HepG2 (cell line): ENCODE results near the gene CTNND2. TPM values are rescaled to one million over a fixed set of nuclear protein-coding genes. Genes with fewer than 3 reads are reported as not detected.

Experiments used
- ATAC-seq: fragments of 200-7000 bp; cut with Tn5 transposase; 3 replicates; pipeline ENCODE4 v1.9.1; 2020; ENCODE audit warnings: mild to moderate bottlenecking, moderate library complexity
- BruUV-seq: library from RNA; stranded (reverse); fragments of 400-500 nt; replicated peaks from 2 replicates; lab custom pipeline; 2021; lab: Mats Ljungman, UMichigan
- CTCF ChIA-PET: fragments of 300-600 bp; formaldehyde crosslinking; extraction: SDS; loops from one replicate; lab custom pipeline; 2021; ENCODE audit warnings: low total read pairs, inconsistent platforms, low intra/inter-chr PET ratio; lab: Yijun Ruan, JAX
- POLR2A ChIA-PET: fragments of 350-600 bp; sonication (Branson Sonifier 250); formaldehyde crosslinking; loops from one replicate; lab custom pipeline; 2020; ENCODE audit warnings: antibody characterized with exemption, inconsistent platforms; lab: Yijun Ruan, JAX
- DNase-seq: peaks from one replicate; pipeline ENCODE4 v3.0.0-alpha.2; 2015; ENCODE audit warnings: low spot score
- FAIRE-seq: peaks from 3 replicates; lab custom pipeline; 2011; peaks lifted over from hg19 to GRCh38; lab: Jason Lieb, UNC
- H2AFZ ChIP-seq: one replicate; pipeline ENCODE4 v1.6.1; 2011; ENCODE audit warnings: low read length, inconsistent platforms
- H3K27ac ChIP-seq: fragments of 300-600 bp; 3 replicates; pipeline ENCODE4 v1.8.0; 2011; ENCODE audit warnings: mixed run types, mild to moderate bottlenecking, mixed read lengths, low read length, inconsistent platforms; ENCODE audit not compliant: insufficient read depth; ENCODE audit errors: extremely low read length
- H3K27me3 ChIP-seq, 2 experiments: fragments of 200-600 bp in 1 of 2; 2 replicates in 1 of 2; 3 replicates in 1 of 2; pipeline versions ENCODE4 v1.6.0 to v1.8.0; 2011; ENCODE audit warnings: low read length in 2 of 2, mild to moderate bottlenecking in 2 of 2, moderate library complexity in 2 of 2, inconsistent platforms in 1 of 2; ENCODE audit not compliant: insufficient read depth in 2 of 2, control insufficient read depth in 1 of 2
- H3K36me3 ChIP-seq, 2 experiments: fragments of 200-600 bp in 1 of 2; replicated peaks in 1 of 2; 2 replicates in 1 of 2; 3 replicates in 1 of 2; pipeline versions ENCODE4 v1.5.1 to v1.8.0; 2011; ENCODE audit warnings: low read length in 2 of 2, inconsistent platforms in 1 of 2; ENCODE audit not compliant: insufficient read depth in 2 of 2, control insufficient read depth in 1 of 2
- H3K4me1 ChIP-seq: 2 replicates; pipeline ENCODE4 v1.5.1; 2012; ENCODE audit warnings: low read length, inconsistent platforms; ENCODE audit not compliant: insufficient read depth
- H3K4me2 ChIP-seq: 2 replicates; pipeline ENCODE4 v1.6.0; 2011; ENCODE audit warnings: low read depth, low read length, inconsistent platforms
- H3K4me3 ChIP-seq, 3 experiments: fragments of 200-600 bp in 1 of 3; sonication (generic), shearing (Covaris generic) in 1 of 3; replicated peaks in 1 of 3; 2 replicates each; pipeline ENCODE4 v1.5.1; 2011 to 2016; ENCODE audit warnings: low read length in 3 of 3, inconsistent platforms in 2 of 3, low read depth in 2 of 3, mild to moderate bottlenecking in 2 of 3, control low read depth in 1 of 3, mixed read lengths in 1 of 3; ENCODE audit not compliant: insufficient read depth in 1 of 3
- H3K79me2 ChIP-seq: one replicate; pipeline ENCODE4 v1.6.1; 2011; ENCODE audit warnings: low read length, inconsistent platforms; ENCODE audit not compliant: insufficient read depth
- H3K9ac ChIP-seq: 2 replicates; pipeline ENCODE4 v1.6.0; 2011; ENCODE audit warnings: mild to moderate bottlenecking, low read depth, low read length, inconsistent platforms; ENCODE audit not compliant: insufficient read depth
- H3K9me3 ChIP-seq: 2 replicates; pipeline ENCODE4 v1.5.1; 2012; ENCODE audit warnings: mild to moderate bottlenecking, low read length
- H4K20me1 ChIP-seq: 2 replicates; pipeline ENCODE4 v1.6.0; 2011; ENCODE audit warnings: inconsistent platforms, mild to moderate bottlenecking, low read length, moderate library complexity; ENCODE audit not compliant: insufficient read depth
- FUBP1 ChIP-seq: sonication (generic); formaldehyde crosslinking; IDR thresholded peaks from 2 replicates; pipeline ENCODE4 v1.5.1; 2020; ENCODE audit warnings: missing genetic modification reagents, mild to moderate bottlenecking, borderline replicate concordance
- GTF3A ChIP-seq: sonication (generic); formaldehyde crosslinking; conservative IDR thresholded peaks from 2 replicates; pipeline ENCODE4 v1.4.0; 2020; ENCODE audit warnings: mild to moderate bottlenecking, missing genetic modification reagents
- PHF8 ChIP-seq: sonication (generic); formaldehyde crosslinking; IDR thresholded peaks from 2 replicates; pipeline ENCODE4 v1.5.0; 2020; ENCODE audit warnings: missing genetic modification reagents
- RAD51 ChIP-seq: fragments of 450-650 bp; IDR thresholded peaks from 2 replicates; pipeline ENCODE4 v1.6.1; 2016; ENCODE audit warnings: borderline replicate concordance
- TFE3 ChIP-seq: IDR thresholded peaks from 2 replicates; pipeline ENCODE4 v1.6.1; 2016
- TRIM24 ChIP-seq: sonication (generic); formaldehyde crosslinking; IDR thresholded peaks from 2 replicates; pipeline ENCODE4 v1.8.0; 2022; ENCODE audit warnings: mild to moderate bottlenecking, missing genetic modification reagents
- ZMYM3 ChIP-seq: sonication (generic); formaldehyde crosslinking; IDR thresholded peaks from 2 replicates; pipeline ENCODE4 v1.5.1; 2020; ENCODE audit warnings: mild to moderate bottlenecking, missing genetic modification reagents
- ZZZ3 ChIP-seq: sonication (generic); formaldehyde crosslinking; IDR thresholded peaks from 2 replicates; pipeline ENCODE4 v1.4.0; 2020; ENCODE audit warnings: missing genetic modification reagents, mild to moderate bottlenecking, borderline replicate concordance
- WGBS: methylation state at CpG from one replicate; pipeline ENCODE4 v1.1.6; 2017; ENCODE audit warnings: low lambda C conversion rate; 5-methylcytosine and 5-hydroxymethylcytosine counted together
- in situ Hi-C: cut with HindIII; loops from 2 replicates; pipeline ENCODE4 v1.10.0; 2017; ENCODE audit warnings: low pct_unique_long_range_greater_than_20kb; ENCODE audit not compliant: extremely low pct_ligation_motif_present
- intact Hi-C: fragments of 100-400 bp; cut with micrococcal nuclease; formaldehyde crosslinking; loops from one replicate; pipeline ENCODE4 v1.10.0; 2022; ENCODE audit not compliant: unreplicated experiment
- polyA plus RNA-seq, 8 experiments: library from polyadenylated mRNA; depleted of rRNA in 3 of 8; stranded (reverse) in 7 of 8; unstranded in 1 of 8; fragments of >200 nt; fragmentation: Illumina TruSeq in 4 of 8; extraction: Trizol in 4 of 8; gene quantifications; 2 replicates each; pipeline versions ENCODE4 v1.2.1 to v1.2.3, GENCODE V29; 2011 to 2016; ENCODE audit warnings: low read depth in 4 of 8, missing spikeins in 1 of 8, mixed read lengths in 1 of 8; ENCODE audit not compliant: insufficient read depth in 1 of 8
- total RNA-seq, 5 experiments: library from RNA; depleted of rRNA; stranded (reverse); fragments of >200 nt; fragmentation: Illumina TruSeq; extraction: Trizol; gene quantifications; 2 replicates each; pipeline ENCODE4 v1.2.3, GENCODE V29; 2016; ENCODE audit warnings: low read depth in 1 of 5
- TF ChIP-seq, protein P1 (sequence below): sonication (generic); formaldehyde crosslinking; IDR thresholded peaks from 2 replicates; pipeline ENCODE4 v1.4.0; 2020; ENCODE audit warnings: missing genetic modification reagents
- TF ChIP-seq, protein P2 (sequence below): sonication (generic); formaldehyde crosslinking; IDR thresholded peaks from 2 replicates; pipeline ENCODE4 v1.4.0; 2020; ENCODE audit warnings: missing genetic modification reagents

CTNND2 gene
- total and polyA plus RNA-seq, 2 of the 13 experiments (the other 11 are each of a cell fraction or from before 2014, with no cell fraction given), result not detected

GRCh38 chr5:11252075-11252474, 652.2 kb downstream of the CTNND2 start:
- Histone ChIP-seq H3K9ac (no peak overlapping the region), H2AFZ (no peak overlapping the region), H4K20me1 (no peaks in the 10 kb centered on the region), H3K36me3 (no peaks in the 10 kb centered on the region), H3K4me2 (no peak overlapping the region), H3K27me3 (no peaks in the 10 kb centered on the region), H3K4me3 (no peak overlapping the region), H3K79me2 (no peaks in the 10 kb centered on the region), H3K9me3 (no peaks in the 10 kb centered on the region), H3K4me1 (no peaks in the 10 kb centered on the region), H3K27ac (no peak overlapping the region)
- no peak for DNase-seq
- WGBS, result 0% methylated on average over 1 of the region's 1 CpG
- TF ChIP-seq RAD51 (no peak), TRIM24 (CRISPR knock-in tag) (no peak), FUBP1 (no peak), PHF8 (CRISPR knock-in tag) (no peak), TFE3 (no peak), GTF3A (CRISPR knock-in tag) (no peak), ZZZ3 (no peak), ZMYM3 (no peak)
- TF ChIP-seq, protein P1, sequence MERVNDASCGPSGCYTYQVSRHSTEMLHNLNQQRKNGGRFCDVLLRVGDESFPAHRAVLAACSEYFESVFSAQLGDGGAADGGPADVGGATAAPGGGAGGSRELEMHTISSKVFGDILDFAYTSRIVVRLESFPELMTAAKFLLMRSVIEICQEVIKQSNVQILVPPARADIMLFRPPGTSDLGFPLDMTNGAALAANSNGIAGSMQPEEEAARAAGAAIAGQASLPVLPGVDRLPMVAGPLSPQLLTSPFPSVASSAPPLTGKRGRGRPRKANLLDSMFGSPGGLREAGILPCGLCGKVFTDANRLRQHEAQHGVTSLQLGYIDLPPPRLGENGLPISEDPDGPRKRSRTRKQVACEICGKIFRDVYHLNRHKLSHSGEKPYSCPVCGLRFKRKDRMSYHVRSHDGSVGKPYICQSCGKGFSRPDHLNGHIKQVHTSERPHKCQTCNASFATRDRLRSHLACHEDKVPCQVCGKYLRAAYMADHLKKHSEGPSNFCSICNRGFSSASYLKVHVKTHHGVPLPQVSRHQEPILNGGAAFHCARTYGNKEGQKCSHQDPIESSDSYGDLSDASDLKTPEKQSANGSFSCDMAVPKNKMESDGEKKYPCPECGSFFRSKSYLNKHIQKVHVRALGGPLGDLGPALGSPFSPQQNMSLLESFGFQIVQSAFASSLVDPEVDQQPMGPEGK (CRISPR knock-in tag), result no peak
- TF ChIP-seq, protein P2, sequence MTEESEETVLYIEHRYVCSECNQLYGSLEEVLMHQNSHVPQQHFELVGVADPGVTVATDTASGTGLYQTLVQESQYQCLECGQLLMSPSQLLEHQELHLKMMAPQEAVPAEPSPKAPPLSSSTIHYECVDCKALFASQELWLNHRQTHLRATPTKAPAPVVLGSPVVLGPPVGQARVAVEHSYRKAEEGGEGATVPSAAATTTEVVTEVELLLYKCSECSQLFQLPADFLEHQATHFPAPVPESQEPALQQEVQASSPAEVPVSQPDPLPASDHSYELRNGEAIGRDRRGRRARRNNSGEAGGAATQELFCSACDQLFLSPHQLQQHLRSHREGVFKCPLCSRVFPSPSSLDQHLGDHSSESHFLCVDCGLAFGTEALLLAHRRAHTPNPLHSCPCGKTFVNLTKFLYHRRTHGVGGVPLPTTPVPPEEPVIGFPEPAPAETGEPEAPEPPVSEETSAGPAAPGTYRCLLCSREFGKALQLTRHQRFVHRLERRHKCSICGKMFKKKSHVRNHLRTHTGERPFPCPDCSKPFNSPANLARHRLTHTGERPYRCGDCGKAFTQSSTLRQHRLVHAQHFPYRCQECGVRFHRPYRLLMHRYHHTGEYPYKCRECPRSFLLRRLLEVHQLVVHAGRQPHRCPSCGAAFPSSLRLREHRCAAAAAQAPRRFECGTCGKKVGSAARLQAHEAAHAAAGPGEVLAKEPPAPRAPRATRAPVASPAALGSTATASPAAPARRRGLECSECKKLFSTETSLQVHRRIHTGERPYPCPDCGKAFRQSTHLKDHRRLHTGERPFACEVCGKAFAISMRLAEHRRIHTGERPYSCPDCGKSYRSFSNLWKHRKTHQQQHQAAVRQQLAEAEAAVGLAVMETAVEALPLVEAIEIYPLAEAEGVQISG (CRISPR knock-in tag), result no peak
- in situ Hi-C loops, result loop anchor here (25.0 kb wide), 1 partner anchor 760 kb away; no protein-coding TSS in a partner anchor
- intact Hi-C loops, result no loop called here
- CTCF ChIA-PET, result no interaction called here
- POLR2A ChIA-PET, result no interaction called here
- no peak for FAIRE-seq
- no peak for ATAC-seq
- no TSS peak for BruUV-seq
